Loucy (cell line): ENCODE measurements around the gene KLC1.

ENCODE experiments used
- EZH2phosphoT487 ChIP-seq: fragments of 200-600 bp; IDR thresholded peaks from 2 replicates; pipeline ENCODE4 v1.6.1; 2018; ENCODE audit warnings: antibody characterized with exemption, mild to moderate bottlenecking, moderate library complexity, borderline replicate concordance
- TF ChIP-seq, protein P1 (sequence below): fragments of 200-600 bp; sonication (generic); conservative IDR thresholded peaks from 2 replicates; pipeline ENCODE4 v1.5.1; 2014; ENCODE audit warnings: mild to moderate bottlenecking, antibody characterized with exemption, low read length

DNA sequence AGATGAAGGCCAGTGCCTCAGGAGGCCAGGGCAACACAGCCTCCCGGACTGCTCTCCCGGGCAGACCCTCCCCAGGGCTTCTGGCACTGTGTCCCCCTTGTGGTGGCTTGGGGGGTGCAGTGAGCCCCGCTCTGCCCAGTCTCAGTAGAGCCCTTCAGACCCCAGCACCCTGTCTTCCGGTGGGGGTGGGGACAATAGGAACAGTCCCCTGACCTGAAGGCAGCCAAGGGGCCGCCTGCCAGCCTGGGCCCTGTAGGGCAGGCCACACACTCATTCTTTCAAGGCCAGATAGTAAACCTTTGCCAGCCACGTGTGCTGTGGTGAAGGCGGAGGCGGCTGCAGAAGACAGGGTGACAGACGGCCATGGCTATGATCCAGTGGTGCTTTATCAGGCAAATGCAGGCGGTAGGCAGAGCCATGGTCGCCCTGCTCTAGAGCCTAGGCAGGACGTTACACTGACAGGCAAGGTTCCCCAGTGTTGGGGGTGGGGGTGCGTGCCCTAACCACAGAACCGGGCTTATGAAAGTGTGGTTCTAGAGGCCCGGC, 101.6 kb downstream of the KLC1 start:
- TF ChIP-seq, protein P1, sequence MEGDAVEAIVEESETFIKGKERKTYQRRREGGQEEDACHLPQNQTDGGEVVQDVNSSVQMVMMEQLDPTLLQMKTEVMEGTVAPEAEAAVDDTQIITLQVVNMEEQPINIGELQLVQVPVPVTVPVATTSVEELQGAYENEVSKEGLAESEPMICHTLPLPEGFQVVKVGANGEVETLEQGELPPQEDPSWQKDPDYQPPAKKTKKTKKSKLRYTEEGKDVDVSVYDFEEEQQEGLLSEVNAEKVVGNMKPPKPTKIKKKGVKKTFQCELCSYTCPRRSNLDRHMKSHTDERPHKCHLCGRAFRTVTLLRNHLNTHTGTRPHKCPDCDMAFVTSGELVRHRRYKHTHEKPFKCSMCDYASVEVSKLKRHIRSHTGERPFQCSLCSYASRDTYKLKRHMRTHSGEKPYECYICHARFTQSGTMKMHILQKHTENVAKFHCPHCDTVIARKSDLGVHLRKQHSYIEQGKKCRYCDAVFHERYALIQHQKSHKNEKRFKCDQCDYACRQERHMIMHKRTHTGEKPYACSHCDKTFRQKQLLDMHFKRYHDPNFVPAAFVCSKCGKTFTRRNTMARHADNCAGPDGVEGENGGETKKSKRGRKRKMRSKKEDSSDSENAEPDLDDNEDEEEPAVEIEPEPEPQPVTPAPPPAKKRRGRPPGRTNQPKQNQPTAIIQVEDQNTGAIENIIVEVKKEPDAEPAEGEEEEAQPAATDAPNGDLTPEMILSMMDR: no peak
- no peak for TF ChIP-seq EZH2phosphoT487
